Activated T-cell treated with anti-CD3 and anti-CD28 coated beads, Interleukin-2, amount 50 U/mL, for 72 hours (primary cell): ENCODE results near the gene DMRT2. TPM values are rescaled to one million over a fixed set of nuclear protein-coding genes. Genes with fewer than 3 reads are reported as not detected.

ENCODE experiments used
- total RNA-seq, 2 donors: library from RNA; stranded (reverse); gene quantifications; one replicate each; pipeline ENCODE4 v1.2.3, GENCODE V29; 2022

The DMRT2 gene
- total RNA-seq, 2 donors from 2014 or later = not detected

Other genes starting within 250 kb of the DMRT2 start
- under 1 TPM in 1 of 2 donors, not detected in 1; 0.12 TPM for gene DMRT1, start 208.7 kb upstream of the DMRT2 start, total RNA-seq
- gene DMRT3, start 73.7 kb upstream of the DMRT2 start, total RNA-seq = not detected